OCI-LY1 (cell line): ENCODE data around the gene SETD5.

Experiments used
- H2AFZ ChIP-seq: fragments of 200-600 bp; sonication (generic), shearing (Covaris generic); 2 replicates; pipeline ENCODE4 v1.6.0; 2014; ENCODE audit warnings: antibody characterized with exemption, mild to moderate bottlenecking, low read length
- H3F3A ChIP-seq: fragments of 200-600 bp; sonication (generic), shearing (Covaris generic); 2 replicates; pipeline ENCODE4 v1.6.0; 2014; ENCODE audit warnings: mild to moderate bottlenecking, antibody characterized with exemption, low read length, moderate library complexity; ENCODE audit not compliant: insufficient read depth
- H3K27ac ChIP-seq: fragments of 200-600 bp; sonication (generic); 2 replicates; pipeline ENCODE4 v1.5.1; 2014; ENCODE audit warnings: low read length, mixed run types, mild to moderate bottlenecking, low read depth; ENCODE audit not compliant: poor library complexity, severe bottlenecking
- H3K27me3 ChIP-seq: fragments of 200-600 bp; sonication (generic); 2 replicates; pipeline ENCODE4 v1.6.0; 2014; ENCODE audit warnings: antibody characterized with exemption, mild to moderate bottlenecking, low read length, moderate library complexity; ENCODE audit not compliant: insufficient read depth
- H3K36me3 ChIP-seq: fragments of 200-600 bp; sonication (generic); 2 replicates; pipeline ENCODE4 v1.6.1; 2014; ENCODE audit warnings: mild to moderate bottlenecking, antibody characterized with exemption, low read length, moderate library complexity, mixed read lengths; ENCODE audit not compliant: insufficient read depth
- H3K4me1 ChIP-seq: fragments of 200-600 bp; sonication (generic); 2 replicates; pipeline ENCODE4 v1.5.1; 2014; ENCODE audit warnings: mild to moderate bottlenecking, low read length, moderate library complexity; ENCODE audit not compliant: insufficient read depth, severe bottlenecking
- H3K4me2 ChIP-seq: fragments of 200-600 bp; sonication (generic), shearing (Covaris generic); 2 replicates; pipeline ENCODE4 v1.6.1; 2014; ENCODE audit warnings: low read length
- H3K4me3 ChIP-seq: fragments of 200-600 bp; sonication (generic); 2 replicates; pipeline ENCODE4 v1.5.1; 2014; ENCODE audit warnings: low read length, low read depth, mild to moderate bottlenecking, mixed read lengths; ENCODE audit not compliant: poor library complexity, severe bottlenecking
- H3K79me2 ChIP-seq: fragments of 200-600 bp; shearing (Covaris generic); 2 replicates; pipeline ENCODE4 v1.6.1; 2016; ENCODE audit warnings: mixed run types, low read length, mixed read lengths; ENCODE audit not compliant: insufficient read depth
- H3K9ac ChIP-seq: fragments of 200-600 bp; sonication (generic), shearing (Covaris generic); 2 replicates; pipeline ENCODE4 v1.6.1; 2014; ENCODE audit warnings: mild to moderate bottlenecking, low read length, mixed read lengths
- H3K9me2 ChIP-seq: fragments of 200-600 bp; sonication (generic), shearing (Covaris generic); 2 replicates; pipeline ENCODE4 v1.6.1; 2014; ENCODE audit warnings: low read depth, mild to moderate bottlenecking, low read length, mixed read lengths
- H3K9me3 ChIP-seq: fragments of 200-600 bp; shearing (Covaris generic); 2 replicates; pipeline ENCODE4 v1.6.1; 2014; ENCODE audit warnings: low read length, mixed read lengths
- H4K20me1 ChIP-seq: fragments of 200-600 bp; sonication (generic), shearing (Covaris generic); 2 replicates; pipeline ENCODE4 v1.6.0; 2016; ENCODE audit warnings: mild to moderate bottlenecking, low read length; ENCODE audit not compliant: insufficient read depth
- EZH2 ChIP-seq: fragments of 200-600 bp; sonication (generic), shearing (Covaris generic); IDR thresholded peaks from 2 replicates; pipeline ENCODE4 v1.8.0; 2017; ENCODE audit warnings: borderline replicate concordance, mixed run types, mild to moderate bottlenecking, antibody characterized with exemption, low read length, moderate library complexity, mixed read lengths
- TF ChIP-seq, protein P1 (sequence below): fragments of 200-600 bp; sonication (generic), shearing (Covaris generic); IDR thresholded peaks from 2 replicates; pipeline ENCODE4 v1.5.1; 2017; ENCODE audit warnings: mild to moderate bottlenecking, antibody characterized with exemption, low read length, moderate library complexity, mixed read lengths

SETD5 gene

DNA sequence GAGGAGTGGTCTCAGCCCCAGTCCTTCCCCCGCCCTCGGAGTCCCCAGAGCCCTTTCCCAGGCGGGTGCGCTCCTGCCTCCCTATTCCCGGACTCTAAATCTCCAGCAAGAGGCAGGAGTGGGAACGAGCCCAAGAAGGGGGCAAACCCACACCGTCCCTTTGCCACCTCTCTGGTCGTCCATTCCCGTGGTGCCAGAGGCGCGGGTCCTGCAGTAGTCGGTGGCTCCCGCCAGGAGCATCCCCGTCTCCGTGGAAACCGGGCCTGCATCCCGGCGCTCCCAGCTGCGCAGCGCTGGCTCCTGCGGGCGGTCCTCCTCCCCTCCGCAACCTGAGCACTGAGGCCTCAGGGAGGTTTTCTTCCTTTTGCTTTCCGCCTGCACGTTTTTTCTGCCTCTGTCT lies 111.4 kb downstream of the SETD5 start:
- no peaks in the 10 kb centered on the region for H3F3A ChIP-seq
- H3K79me2 ChIP-seq, result no peaks in the 10 kb centered on the region
- peaks cover 5% of the 10 kb centered on the region; the same call in 1 of the 2 replicates for H3K27me3 ChIP-seq
- no peak overlapping the region for H3K4me2 ChIP-seq
- no peak overlapping the region for H3K9ac ChIP-seq
- no peak overlapping the region for H3K4me3 ChIP-seq
- no peak overlapping the region for H3K27ac ChIP-seq
- H3K4me1 ChIP-seq, result peaks cover 3% of the 10 kb centered on the region
- no peaks in the 10 kb centered on the region for H3K9me2 ChIP-seq
- no peaks in the 10 kb centered on the region for H4K20me1 ChIP-seq
- no peak for TF ChIP-seq EZH2
- H2AFZ ChIP-seq, result no peak overlapping the region
- H3K9me3 ChIP-seq, result no peaks in the 10 kb centered on the region
- no peaks in the 10 kb centered on the region for H3K36me3 ChIP-seq

DNA sequence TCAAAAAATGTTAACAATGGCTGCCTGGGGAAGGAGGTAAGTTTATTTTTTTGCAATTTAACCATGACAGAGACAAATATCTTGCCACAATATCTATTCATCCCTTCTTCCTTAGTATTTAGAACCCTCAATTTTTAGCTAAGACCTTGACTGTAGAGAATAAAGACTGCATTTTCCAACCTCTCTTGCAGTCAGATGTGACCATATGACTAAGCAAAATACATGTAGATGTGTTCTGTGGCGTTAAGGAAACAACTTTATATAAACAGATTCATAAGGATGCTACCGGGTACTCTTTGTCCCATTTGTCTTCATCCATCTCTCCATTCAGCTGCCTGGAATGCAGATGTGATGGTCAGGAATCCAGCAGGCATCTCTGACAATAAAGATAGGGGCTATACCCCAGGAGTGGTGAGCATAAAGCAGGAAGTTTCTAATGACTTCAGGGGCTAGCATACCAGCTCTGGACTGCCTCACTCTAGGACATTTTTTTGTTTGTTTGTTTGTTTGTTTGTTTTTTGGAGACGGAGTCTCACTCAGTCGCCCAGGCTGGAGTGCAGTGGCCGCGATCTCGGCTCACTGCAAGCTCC lies 115.1 kb downstream of the SETD5 start:
- Histone ChIP-seq H3K27me3 (peaks cover 5% of the 10 kb centered on the region; the same call in 1 of the 2 replicates), H3F3A (no peaks in the 10 kb centered on the region), H3K4me3 (no peak overlapping the region), H3K9ac (no peak overlapping the region), H2AFZ (no peak overlapping the region), H3K79me2 (no peaks in the 10 kb centered on the region), H3K36me3 (no peaks in the 10 kb centered on the region), H3K4me2 (no peak overlapping the region), H4K20me1 (no peaks in the 10 kb centered on the region), H3K4me1 (no peaks in the 10 kb centered on the region), H3K27ac (no peak overlapping the region), H3K9me2 (no peaks in the 10 kb centered on the region), H3K9me3 (no peaks in the 10 kb centered on the region)
- TF ChIP-seq EZH2, result no peak
- TF ChIP-seq, protein P1, sequence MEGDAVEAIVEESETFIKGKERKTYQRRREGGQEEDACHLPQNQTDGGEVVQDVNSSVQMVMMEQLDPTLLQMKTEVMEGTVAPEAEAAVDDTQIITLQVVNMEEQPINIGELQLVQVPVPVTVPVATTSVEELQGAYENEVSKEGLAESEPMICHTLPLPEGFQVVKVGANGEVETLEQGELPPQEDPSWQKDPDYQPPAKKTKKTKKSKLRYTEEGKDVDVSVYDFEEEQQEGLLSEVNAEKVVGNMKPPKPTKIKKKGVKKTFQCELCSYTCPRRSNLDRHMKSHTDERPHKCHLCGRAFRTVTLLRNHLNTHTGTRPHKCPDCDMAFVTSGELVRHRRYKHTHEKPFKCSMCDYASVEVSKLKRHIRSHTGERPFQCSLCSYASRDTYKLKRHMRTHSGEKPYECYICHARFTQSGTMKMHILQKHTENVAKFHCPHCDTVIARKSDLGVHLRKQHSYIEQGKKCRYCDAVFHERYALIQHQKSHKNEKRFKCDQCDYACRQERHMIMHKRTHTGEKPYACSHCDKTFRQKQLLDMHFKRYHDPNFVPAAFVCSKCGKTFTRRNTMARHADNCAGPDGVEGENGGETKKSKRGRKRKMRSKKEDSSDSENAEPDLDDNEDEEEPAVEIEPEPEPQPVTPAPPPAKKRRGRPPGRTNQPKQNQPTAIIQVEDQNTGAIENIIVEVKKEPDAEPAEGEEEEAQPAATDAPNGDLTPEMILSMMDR, result no peak

DNA sequence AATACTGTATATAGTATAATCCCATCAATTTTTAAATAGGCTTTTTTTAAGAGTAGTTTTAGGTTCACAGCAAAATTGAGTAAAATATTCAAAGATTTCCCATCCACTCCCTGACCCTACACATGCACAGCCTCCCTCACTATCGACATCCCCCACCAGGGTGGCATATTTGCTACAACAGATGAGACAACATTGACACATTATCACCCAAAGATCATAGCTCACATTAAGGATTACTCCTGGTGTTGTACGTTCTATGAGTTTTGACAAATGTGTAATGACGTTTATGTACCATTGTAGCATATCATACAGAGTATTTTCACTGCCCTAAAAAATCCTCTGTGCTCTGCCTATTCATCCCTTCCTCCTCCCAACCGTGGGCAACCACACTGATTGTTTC lies 116.9 kb downstream of the SETD5 start:
- no peak overlapping the region for H3K9ac ChIP-seq
- TF ChIP-seq EZH2, result no peak
- TF ChIP-seq, protein P1, result no peak
- no peaks in the 10 kb centered on the region for H3K79me2 ChIP-seq
- H3K4me1 ChIP-seq, result no peaks in the 10 kb centered on the region
- H3F3A ChIP-seq, result no peaks in the 10 kb centered on the region
- no peak overlapping the region for H3K27ac ChIP-seq
- no peak overlapping the region for H3K4me2 ChIP-seq
- no peaks in the 10 kb centered on the region for H3K27me3 ChIP-seq
- H3K9me3 ChIP-seq, result no peaks in the 10 kb centered on the region
- H3K9me2 ChIP-seq, result no peaks in the 10 kb centered on the region
- H3K4me3 ChIP-seq, result no peak overlapping the region
- H2AFZ ChIP-seq, result no peak overlapping the region
- no peaks in the 10 kb centered on the region for H3K36me3 ChIP-seq
- H4K20me1 ChIP-seq, result no peaks in the 10 kb centered on the region

DNA sequence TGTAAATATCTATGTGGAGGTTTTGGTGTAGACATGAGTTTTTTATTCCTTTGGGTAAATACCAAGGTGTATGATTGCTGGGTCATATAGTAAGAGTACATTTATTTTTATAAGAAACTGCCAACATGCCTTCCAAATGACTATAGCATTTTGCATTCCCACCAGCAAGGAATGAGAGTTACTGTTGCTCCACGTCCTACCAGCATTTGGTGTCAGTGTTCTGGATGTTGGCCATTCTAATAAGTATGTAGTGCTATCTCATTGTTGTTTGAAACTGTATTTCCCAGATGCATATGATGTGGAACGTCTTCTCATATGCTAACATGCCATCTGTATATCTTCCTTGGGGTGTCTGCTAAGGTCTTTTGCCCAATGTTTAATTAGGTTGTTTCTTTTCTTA lies 117.5 kb downstream of the SETD5 start:
- Histone ChIP-seq H3K27me3 (no peaks in the 10 kb centered on the region), H3K27ac (no peak overlapping the region), H4K20me1 (no peaks in the 10 kb centered on the region), H3K4me1 (no peaks in the 10 kb centered on the region), H3K9me3 (no peaks in the 10 kb centered on the region), H3K9me2 (no peaks in the 10 kb centered on the region), H3K4me3 (no peak overlapping the region), H3K4me2 (no peak overlapping the region), H3K36me3 (no peaks in the 10 kb centered on the region), H3F3A (no peaks in the 10 kb centered on the region), H3K79me2 (no peaks in the 10 kb centered on the region), H2AFZ (no peak overlapping the region), H3K9ac (no peak overlapping the region)
- TF ChIP-seq EZH2, result no peak
- TF ChIP-seq, protein P1, result no peak
